Adrenal gland (tissue), 5 donors: ENCODE measurements around the gene MKNK2.

ENCODE experiments used
- CTCF ChIP-seq, 6 experiments: fragments of 450-650 bp in 4 of 6; fragments of 200-600 bp in 2 of 6; sonication (generic) in 1 of 6; IDR thresholded peaks; 1 replicate in 5 of 6; 2 replicates in 1 of 6; pipeline versions ENCODE4 v1.5.1 to v1.8.0; 2016 to 2021; ENCODE audit warnings: antibody characterized with exemption in 6 of 6, mild to moderate bottlenecking in 2 of 6, moderate library complexity in 1 of 6
- POLR2A ChIP-seq, 2 donors: fragments of 450-650 bp; IDR thresholded peaks; one replicate each; pipeline ENCODE4 v1.6.1; 2017; ENCODE audit warnings: antibody characterized with exemption in 2 of 2, mild to moderate bottlenecking in 2 of 2, moderate library complexity in 1 of 2
- donor health status: DM: no; HTN: no; CAD: no.

DNA sequence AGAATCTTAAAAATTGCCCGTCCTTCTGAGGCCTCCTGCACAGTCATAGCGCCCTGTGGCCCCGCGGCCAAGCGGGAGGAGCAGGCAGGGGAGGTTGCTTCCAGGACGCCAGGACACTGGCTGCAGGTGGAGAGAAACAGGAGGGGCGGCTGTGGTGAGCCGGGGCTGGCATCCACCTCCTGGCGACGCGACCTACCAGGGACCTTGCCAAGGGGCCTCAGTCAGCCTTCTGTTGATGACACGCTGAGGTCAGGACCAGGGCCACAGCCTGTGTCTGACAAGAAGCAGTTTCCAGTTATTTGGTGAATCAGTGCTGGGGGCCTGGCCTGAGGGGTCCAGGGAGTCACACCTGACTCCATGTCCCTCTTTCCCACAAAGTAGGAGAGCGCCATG is 13.3 kb upstream of the MKNK2 start:
- no peak for TF ChIP-seq CTCF (IDR thresholded peaks at IDR 0.05)
- no peak for TF ChIP-seq POLR2A (IDR thresholded peaks at IDR 0.05)
